Stomach smooth muscle (tissue), 2 donors: Measurements from ENCODE around the gene BHLHA15.

ENCODE experiments used
- H3K27ac ChIP-seq: one replicate; pipeline ENCODE4 v1.7.0; 2013; ENCODE audit warnings: mild to moderate bottlenecking, low read length, inconsistent platforms
- H3K27me3 ChIP-seq, 2 donors: one replicate each; pipeline ENCODE4 v1.7.0; 2013; ENCODE audit warnings: low read length in 2 of 2; ENCODE audit not compliant: insufficient read depth in 2 of 2, control insufficient read depth in 1 of 2
- H3K36me3 ChIP-seq, 2 donors: one replicate each; pipeline ENCODE4 v1.7.0; 2013; ENCODE audit warnings: low read length in 2 of 2; ENCODE audit not compliant: control insufficient read depth in 2 of 2, insufficient read depth in 2 of 2
- H3K4me1 ChIP-seq: one replicate; pipeline ENCODE4 v1.7.0; 2013; ENCODE audit warnings: low read length; ENCODE audit not compliant: control insufficient read depth, insufficient read depth
- H3K4me3 ChIP-seq, 2 donors: one replicate each; pipeline ENCODE4 v1.7.0; 2013; ENCODE audit warnings: low read length in 2 of 2
- H3K9ac ChIP-seq, 2 donors: one replicate each; pipeline ENCODE4 v1.7.0; 2013; ENCODE audit warnings: low read length in 2 of 2, mild to moderate bottlenecking in 1 of 2
- H3K9me3 ChIP-seq, 2 donors: one replicate each; pipeline ENCODE4 v1.7.0; 2013; ENCODE audit warnings: low read length in 2 of 2; ENCODE audit not compliant: control insufficient read depth in 2 of 2
- donor health status: healthy.
- donor health status: Pancreatic carcinoma.

Gene BHLHA15

GRCh38 chr7:98251601-98252424 is 40.6 kb downstream of the BHLHA15 start, which contains the start of gene TECPR1:
TSS of gene TECPR1 (minus strand) at chr7:98252232. CDS start at chr7:98246146, 6,086 bp downstream.
- Histone ChIP-seq H3K27ac (peak within 1 kb of the TSS; percentile 67), H3K4me1 (peaks cover 23% of the 10 kb centered on the region), H3K9ac (peak within 1 kb of the TSS; percentile 77 to 83), H3K27me3 (no peaks in the 10 kb centered on the region), H3K9me3 (no peaks in the 10 kb centered on the region), H3K4me3 (peak within 1 kb of the TSS; percentile 89 to 97), H3K36me3 (peaks cover 0 to 2% of the 10 kb centered on the region in 2 donors)

DNA sequence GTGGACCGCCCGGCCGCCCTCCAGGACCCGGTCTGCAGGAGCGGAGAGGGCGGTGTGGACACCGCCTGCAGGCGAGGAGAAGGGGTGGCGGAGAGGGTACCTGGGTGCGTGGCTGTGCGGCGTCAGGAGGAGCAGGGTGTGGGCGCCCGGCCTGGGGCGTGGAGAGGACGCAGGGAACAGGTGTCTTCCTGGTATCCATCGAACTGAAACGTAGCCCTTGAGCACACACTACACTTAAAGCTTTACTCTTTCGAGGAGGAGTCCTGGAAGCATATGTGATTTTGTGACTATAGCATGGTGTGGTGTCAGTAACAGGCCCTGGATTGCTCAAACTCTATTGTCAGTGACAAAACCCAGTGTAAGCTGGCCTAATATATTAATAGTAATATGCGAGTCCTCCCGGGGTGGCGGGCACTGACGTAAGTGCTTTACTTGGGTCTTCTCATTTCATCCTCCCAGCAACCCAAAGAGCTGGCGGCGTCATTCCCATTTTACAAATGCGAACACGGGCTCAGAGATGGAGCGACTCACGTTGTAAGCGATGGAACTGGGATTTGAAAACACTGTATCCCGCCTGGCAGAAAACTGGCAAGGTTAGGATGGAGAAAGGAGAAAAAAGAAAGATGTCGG is 41.3 kb downstream of the BHLHA15 start:
- Histone ChIP-seq H3K9ac (peak overlapping the region; percentile 70 to 75), H3K4me1 (peaks cover 23% of the 10 kb centered on the region), H3K27ac (peak overlapping the region; percentile 67), H3K4me3 (peak overlapping the region; percentile 89 to 97), H3K36me3 (peaks cover under 1 to 2% of the 10 kb centered on the region in 2 donors), H3K9me3 (no peaks in the 10 kb centered on the region), H3K27me3 (no peaks in the 10 kb centered on the region)

GRCh38 chr7:98254516-98254915 is 43.3 kb downstream of the BHLHA15 start:
- no peak overlapping the region for H3K9ac ChIP-seq
- H3K4me1 ChIP-seq, result peaks cover 20% of the 10 kb centered on the region
- peaks cover 2 to 3% of the 10 kb centered on the region in 2 donors for H3K36me3 ChIP-seq
- H3K27ac ChIP-seq, result no peak overlapping the region
- H3K27me3 ChIP-seq, result no peaks in the 10 kb centered on the region
- H3K4me3 ChIP-seq, result no peak overlapping the region
- H3K9me3 ChIP-seq, result no peaks in the 10 kb centered on the region

- Histone ChIP-seq H3K9ac (no peak overlapping the region), H3K4me1 (peaks cover 20% of the 10 kb centered on the region), H3K4me3 (no peak overlapping the region), H3K9me3 (no peaks in the 10 kb centered on the region), H3K27ac (no peak overlapping the region), H3K27me3 (no peaks in the 10 kb centered on the region), H3K36me3 (peaks cover 2 to 3% of the 10 kb centered on the region in 2 donors)
Observed at GRCh38 chr7:98254951-98255610, 43.8 kb downstream of the BHLHA15 start.

GRCh38 chr7:98256431-98256830 is 45.2 kb downstream of the BHLHA15 start:
- no peak overlapping the region for H3K9ac ChIP-seq
- no peak overlapping the region for H3K27ac ChIP-seq
- no peaks in the 10 kb centered on the region for H3K9me3 ChIP-seq
- H3K4me1 ChIP-seq, result peaks cover 12% of the 10 kb centered on the region
- H3K27me3 ChIP-seq, result no peaks in the 10 kb centered on the region
- H3K36me3 ChIP-seq, result peaks cover 4 to 6% of the 10 kb centered on the region in 2 donors
- H3K4me3 ChIP-seq, result no peak overlapping the region

DNA sequence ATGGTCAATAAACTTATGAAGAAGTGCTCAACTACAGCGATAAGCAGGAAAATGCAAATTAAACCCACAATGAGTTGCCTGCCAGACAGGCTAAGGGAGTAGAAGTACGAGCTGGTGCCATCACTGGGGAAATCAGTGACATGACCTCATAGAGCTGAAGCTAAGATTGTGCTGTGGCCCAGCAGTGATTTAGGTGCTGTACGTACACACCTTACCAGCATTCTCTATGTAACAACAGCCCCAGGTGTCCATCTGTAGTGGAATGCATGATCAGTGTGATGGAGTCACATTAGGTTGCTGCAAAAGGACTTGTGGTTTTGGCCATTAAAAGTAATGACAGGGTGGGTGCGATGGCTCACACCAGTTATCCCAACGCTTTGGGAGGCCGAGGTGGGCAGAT is 46.5 kb downstream of the BHLHA15 start:
- no peak overlapping the region for H3K27ac ChIP-seq
- no peaks in the 10 kb centered on the region for H3K27me3 ChIP-seq
- H3K9me3 ChIP-seq, result no peaks in the 10 kb centered on the region
- H3K4me3 ChIP-seq, result no peak overlapping the region
- H3K4me1 ChIP-seq, result peaks cover 6% of the 10 kb centered on the region
- peaks cover 6 to 7% of the 10 kb centered on the region in 2 donors for H3K36me3 ChIP-seq
- no peak overlapping the region for H3K9ac ChIP-seq
